Left ventricle myocardium inferior (tissue), 1 donor: Measurements from ENCODE around the gene ACOXL. TPM values are rescaled to one million over a fixed set of nuclear protein-coding genes. Genes with fewer than 3 reads are reported as not detected.
"Not testable (repeated sequence)": the region's sequence is repeated elsewhere in the genome, so short reads cannot be mapped to it uniquely, and the experiment has no call there.

Experiments used
- DNase-seq: peaks from one replicate; pipeline ENCODE4 v3.0.0-alpha.2; 2020
- H3K27ac ChIP-seq: fragments of 200-600 bp; replicated peaks from 2 replicates; pipeline ENCODE4 v1.8.0; 2021
- H3K27me3 ChIP-seq: fragments of 200-600 bp; 2 replicates; pipeline ENCODE4 v1.8.0; 2021; ENCODE audit warnings: low read depth
- H3K36me3 ChIP-seq: fragments of 200-600 bp; 2 replicates; pipeline ENCODE4 v1.8.0; 2021
- H3K4me1 ChIP-seq: fragments of 200-600 bp; 2 replicates; pipeline ENCODE4 v1.8.0; 2021
- H3K4me3 ChIP-seq: fragments of 200-600 bp; 2 replicates; pipeline ENCODE4 v1.8.0; 2021; ENCODE audit warnings: mild to moderate bottlenecking, moderate library complexity
- H3K9me3 ChIP-seq: fragments of 200-600 bp; replicated peaks from 2 replicates; pipeline ENCODE4 v1.8.0; 2021
- intact Hi-C: fragments of 100-400 bp; cut with micrococcal nuclease; formaldehyde crosslinking; loops from one replicate; pipeline ENCODE4 v1.11.0; 2022
- total RNA-seq: library from RNA; stranded (reverse); fragmentation: NEBNext Ultra II Directional; extraction: Animal tissue kit (Norgen Biotek cat#: 25700); gene quantifications from one replicate; pipeline ENCODE4 v1.2.1, GENCODE V29; 2021
- TF ChIP-seq, protein P1 (sequence below): fragments of 200-600 bp; IDR thresholded peaks from 2 replicates; pipeline ENCODE4 v1.8.0; 2021; ENCODE audit warnings: antibody characterized with exemption, mild to moderate bottlenecking, borderline replicate concordance
- donor health status: DM: no; HTN: yes; CAD: no; lungs with severe emphysema.

Gene ACOXL
- total RNA-seq, 1 donor from 2014 or later = not detected

DNA sequence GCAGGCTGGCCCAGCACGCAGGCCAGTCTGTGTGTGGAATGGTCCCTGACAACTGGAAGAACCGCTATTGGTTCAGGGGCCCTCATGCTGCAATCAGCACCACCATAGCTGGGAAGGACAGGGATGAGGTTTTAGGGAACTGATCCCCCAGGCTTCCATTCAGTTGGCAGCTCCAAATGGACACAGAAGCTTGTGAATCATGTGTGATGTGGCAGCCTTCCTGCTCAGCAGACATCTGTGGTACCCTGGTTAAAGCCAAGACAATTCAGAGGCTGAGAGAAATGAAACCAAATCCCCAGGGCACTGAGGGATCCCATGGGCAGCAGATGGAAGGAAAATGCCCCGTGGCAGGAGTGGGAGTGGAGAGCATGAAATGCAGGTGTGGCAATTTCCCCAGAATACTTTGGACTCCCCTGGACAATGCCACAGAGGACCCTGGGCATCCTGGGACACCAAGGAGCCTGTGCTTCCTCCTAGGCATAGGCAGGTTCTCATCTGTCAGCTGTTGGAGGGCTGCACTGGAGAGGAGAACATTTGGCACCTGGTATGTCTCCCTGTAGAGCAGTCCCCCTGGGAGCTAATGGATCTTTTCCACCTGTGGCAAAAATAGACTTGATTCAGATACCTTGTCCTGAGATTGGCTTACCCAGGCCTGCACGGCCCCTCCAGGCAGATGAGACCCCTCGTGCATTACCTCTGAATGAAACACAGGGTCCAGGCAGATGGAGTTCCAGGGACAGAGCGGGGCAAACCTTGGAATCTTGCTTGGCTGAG, 226.2 kb downstream of the ACOXL start:
- DNase-seq = no peak
- TF ChIP-seq, protein P1, sequence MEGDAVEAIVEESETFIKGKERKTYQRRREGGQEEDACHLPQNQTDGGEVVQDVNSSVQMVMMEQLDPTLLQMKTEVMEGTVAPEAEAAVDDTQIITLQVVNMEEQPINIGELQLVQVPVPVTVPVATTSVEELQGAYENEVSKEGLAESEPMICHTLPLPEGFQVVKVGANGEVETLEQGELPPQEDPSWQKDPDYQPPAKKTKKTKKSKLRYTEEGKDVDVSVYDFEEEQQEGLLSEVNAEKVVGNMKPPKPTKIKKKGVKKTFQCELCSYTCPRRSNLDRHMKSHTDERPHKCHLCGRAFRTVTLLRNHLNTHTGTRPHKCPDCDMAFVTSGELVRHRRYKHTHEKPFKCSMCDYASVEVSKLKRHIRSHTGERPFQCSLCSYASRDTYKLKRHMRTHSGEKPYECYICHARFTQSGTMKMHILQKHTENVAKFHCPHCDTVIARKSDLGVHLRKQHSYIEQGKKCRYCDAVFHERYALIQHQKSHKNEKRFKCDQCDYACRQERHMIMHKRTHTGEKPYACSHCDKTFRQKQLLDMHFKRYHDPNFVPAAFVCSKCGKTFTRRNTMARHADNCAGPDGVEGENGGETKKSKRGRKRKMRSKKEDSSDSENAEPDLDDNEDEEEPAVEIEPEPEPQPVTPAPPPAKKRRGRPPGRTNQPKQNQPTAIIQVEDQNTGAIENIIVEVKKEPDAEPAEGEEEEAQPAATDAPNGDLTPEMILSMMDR = no peak
- no peaks in the 10 kb centered on the region for H3K9me3 ChIP-seq
- no peaks in the 10 kb centered on the region for H3K36me3 ChIP-seq
- H3K4me1 ChIP-seq = no peaks in the 10 kb centered on the region
- H3K27me3 ChIP-seq = peaks cover 16% of the 10 kb centered on the region
- intact Hi-C loops = no loop called here
- no peak overlapping the region for H3K27ac ChIP-seq
- no peak overlapping the region for H3K4me3 ChIP-seq

- Histone ChIP-seq H3K27me3 (peaks cover 16% of the 10 kb centered on the region), H3K4me3 (no peak overlapping the region), H3K27ac (no peak overlapping the region), H3K4me1 (no peaks in the 10 kb centered on the region), H3K36me3 (no peaks in the 10 kb centered on the region), H3K9me3 (no peaks in the 10 kb centered on the region)
- TF ChIP-seq, protein P1 = no peak
- DNase-seq = no peak
- intact Hi-C loops = no loop called here
Measured at GRCh38 chr2:110959198-110959597, 226.8 kb downstream of the ACOXL start.

DNA sequence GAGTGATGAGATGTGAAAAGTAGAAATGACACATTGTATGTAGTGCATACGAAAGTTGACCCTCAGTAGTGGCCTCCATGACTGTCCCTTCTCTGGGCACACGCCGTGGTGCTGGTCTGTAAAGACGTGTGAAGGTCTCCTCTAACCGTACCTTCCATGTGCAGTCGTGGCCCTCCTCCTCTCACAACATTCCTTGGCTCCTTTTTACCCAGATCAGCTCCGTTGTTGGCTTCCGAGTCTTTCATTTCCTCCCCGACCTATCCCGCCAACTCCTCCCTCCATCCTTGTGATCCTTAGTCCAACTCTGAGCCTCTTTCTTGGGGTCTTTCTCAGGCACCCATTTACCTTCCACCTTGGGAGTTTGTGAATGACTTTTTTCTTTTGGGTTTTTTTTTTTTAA, 227.9 kb downstream of the ACOXL start:
- Histone ChIP-seq H3K4me3 (no peak overlapping the region), H3K36me3 (no peaks in the 10 kb centered on the region), H3K27ac (no peak overlapping the region), H3K9me3 (no peaks in the 10 kb centered on the region), H3K4me1 (no peaks in the 10 kb centered on the region), H3K27me3 (peaks cover 16% of the 10 kb centered on the region)
- no peak for DNase-seq
- intact Hi-C loops = no loop called here
- TF ChIP-seq, protein P1 = no peak

- Histone ChIP-seq H3K27ac (no peak overlapping the region), H3K9me3 (no peaks in the 10 kb centered on the region), H3K4me3 (no peak overlapping the region), H3K36me3 (no peaks in the 10 kb centered on the region), H3K27me3 (peaks cover 16% of the 10 kb centered on the region), H3K4me1 (no peaks in the 10 kb centered on the region)
- intact Hi-C loops = no loop called here
- TF ChIP-seq, protein P1 = no peak
- DNase-seq = no peak
Measured at GRCh38 chr2:110960954-110961353, 228.6 kb downstream of the ACOXL start.

DNA sequence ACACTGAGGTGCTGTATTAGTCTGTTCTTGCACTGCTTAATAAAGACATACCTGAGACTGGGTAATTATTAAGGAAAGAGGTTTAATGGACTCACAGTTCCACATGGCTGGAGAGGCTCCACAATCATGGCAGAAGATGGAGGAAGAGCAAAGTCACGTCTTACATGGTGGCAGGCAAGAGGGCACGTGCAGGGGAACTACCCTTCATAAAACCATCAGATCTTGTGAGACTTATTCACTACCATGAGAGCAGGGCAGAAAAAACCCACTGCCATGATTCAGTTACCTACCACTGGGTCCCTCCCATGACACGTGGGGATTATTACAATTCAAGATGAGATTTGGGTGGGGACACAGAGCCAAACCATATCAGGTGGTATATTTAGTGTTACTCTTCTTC, 229.3 kb downstream of the ACOXL start:
- H3K4me3 ChIP-seq, intact Hi-C loops, H3K27ac ChIP-seq, H3K9me3 ChIP-seq, H3K27me3 ChIP-seq, H3K4me1 ChIP-seq, DNase-seq, H3K36me3 ChIP-seq: not testable (repeated sequence)

- no peak overlapping the region for H3K27ac ChIP-seq
- TF ChIP-seq, protein P1 = no peak
- no peak for DNase-seq
- H3K36me3 ChIP-seq = no peaks in the 10 kb centered on the region
- H3K4me3 ChIP-seq = no peak overlapping the region
- intact Hi-C loops = no loop called here
- H3K9me3 ChIP-seq = no peaks in the 10 kb centered on the region
- H3K27me3 ChIP-seq = no peaks in the 10 kb centered on the region
- peaks cover 4% of the 10 kb centered on the region for H3K4me1 ChIP-seq
Measured at GRCh38 chr2:110969696-110970095, 237.3 kb downstream of the ACOXL start.
